GM19468 (cell line): ENCODE measurements around the gene DMXL1.
"Not testable (repeated sequence)": the region's sequence is repeated elsewhere in the genome, so short reads cannot be mapped to it uniquely, and the experiment has no call there.

ENCODE experiments used
- ATAC-seq: cut with Tn5 transposase; IDR thresholded peaks from one replicate; pipeline ENCODE4 v1.9.1; 2021; ENCODE audit warnings: mild to moderate bottlenecking, moderate library complexity, moderate number of reproducible peaks; ENCODE audit not compliant: unreplicated experiment; ENCODE audit errors: extremely low read depth

The DMXL1 gene

DNA sequence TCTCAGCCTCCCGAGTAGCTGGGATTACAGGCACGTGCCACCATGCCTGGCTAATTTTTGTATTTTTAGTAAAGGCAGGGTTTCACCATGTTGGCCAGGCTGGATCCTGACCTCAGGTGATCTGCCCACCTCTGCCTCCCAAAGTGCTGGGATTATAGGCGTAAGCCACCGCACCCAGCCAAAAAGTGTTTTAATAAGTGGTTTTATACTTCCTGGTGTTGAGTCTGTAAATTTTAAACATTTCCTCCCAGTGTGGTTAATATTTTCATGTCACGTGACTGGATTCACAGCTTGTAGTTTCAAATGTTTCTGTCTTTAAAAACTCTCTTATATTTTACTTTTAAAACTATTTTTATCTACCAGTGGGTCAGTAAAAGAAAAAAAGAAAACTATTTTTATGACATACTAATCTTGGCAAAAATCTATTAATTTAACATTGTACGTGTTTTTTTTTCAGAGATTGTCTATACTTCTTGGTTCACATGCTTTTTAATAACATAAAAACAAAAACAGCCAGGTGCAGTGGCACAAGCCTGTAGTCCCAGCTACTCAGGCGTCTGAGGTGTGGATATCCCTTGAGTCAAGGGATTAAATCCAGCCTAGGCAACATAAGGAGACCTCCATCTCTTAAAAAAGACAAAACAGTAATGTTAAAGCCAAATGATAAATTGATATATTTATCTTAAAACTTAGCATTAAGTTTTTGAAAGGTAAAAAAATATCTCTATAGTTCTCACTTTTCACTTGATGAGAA is 117.1 kb downstream of the DMXL1 start:
- no peak for ATAC-seq

DNA sequence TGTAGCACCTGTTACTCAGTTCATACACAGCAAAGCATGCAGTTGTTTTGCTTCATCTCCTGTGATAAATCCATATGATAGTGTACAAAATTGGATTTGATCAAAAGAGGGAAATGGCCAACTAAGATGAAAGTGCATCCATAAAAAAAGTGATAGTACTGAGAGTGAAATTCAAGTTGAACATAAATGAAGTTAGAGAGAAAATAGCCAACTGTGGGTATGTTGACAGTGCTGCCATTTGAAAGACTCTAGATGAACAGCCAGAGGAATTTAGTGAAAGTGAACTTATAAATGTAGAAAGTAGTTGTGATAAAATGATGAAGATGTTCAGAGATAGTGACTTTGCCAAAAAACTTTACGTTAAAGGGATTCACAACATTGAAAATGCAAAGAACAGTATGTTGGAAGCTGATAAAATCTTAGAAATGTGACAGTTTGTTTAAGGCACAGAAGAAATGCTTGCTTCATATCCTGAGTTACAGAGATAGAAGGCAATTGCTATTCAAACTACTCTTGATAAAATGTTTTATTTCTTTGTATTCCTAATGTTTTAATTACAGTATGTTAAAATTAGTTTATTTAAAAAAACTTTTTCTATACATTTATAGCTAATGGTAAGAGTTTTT is 119.7 kb downstream of the DMXL1 start:
- no peak for ATAC-seq

- no peak for ATAC-seq
Observed at GRCh38 chr5:119191944-119192343, 121.1 kb downstream of the DMXL1 start.

GRCh38 chr5:119200795-119201194 is 129.9 kb downstream of the DMXL1 start:
- no peak for ATAC-seq

GRCh38 chr5:119207105-119207504 is 136.2 kb downstream of the DMXL1 start:
- ATAC-seq: no peak

GRCh38 chr5:119212026-119212425 is 141.1 kb downstream of the DMXL1 start:
- ATAC-seq: no peak

GRCh38 chr5:119212676-119213075 is 141.8 kb downstream of the DMXL1 start:
- ATAC-seq: no peak

DNA sequence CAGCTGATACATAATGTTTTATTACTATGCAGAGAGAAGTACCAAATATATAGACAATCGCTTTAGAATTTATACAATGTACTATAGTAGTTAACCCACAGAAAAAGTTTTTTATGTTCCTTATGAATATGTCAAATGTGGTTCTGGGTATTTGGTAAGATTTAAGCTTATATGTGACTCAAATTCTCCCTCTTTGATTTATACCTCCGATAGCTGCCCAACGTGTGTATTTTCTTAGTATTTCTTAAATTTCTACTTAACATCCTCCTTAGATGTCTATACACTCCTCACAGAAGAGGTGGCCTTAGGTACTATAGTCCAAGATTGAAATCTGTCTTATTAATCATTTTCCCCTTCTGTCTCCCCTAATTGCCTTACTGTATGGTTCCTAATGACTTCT is 146.3 kb downstream of the DMXL1 start:
- ATAC-seq: no peak

GRCh38 chr5:119218830-119219782 is 148.2 kb downstream of the DMXL1 start:
- no peak for ATAC-seq

- ATAC-seq: peak; percentile 80
Observed at GRCh38 chr5:119220576-119221197, 149.8 kb downstream of the DMXL1 start.

DNA sequence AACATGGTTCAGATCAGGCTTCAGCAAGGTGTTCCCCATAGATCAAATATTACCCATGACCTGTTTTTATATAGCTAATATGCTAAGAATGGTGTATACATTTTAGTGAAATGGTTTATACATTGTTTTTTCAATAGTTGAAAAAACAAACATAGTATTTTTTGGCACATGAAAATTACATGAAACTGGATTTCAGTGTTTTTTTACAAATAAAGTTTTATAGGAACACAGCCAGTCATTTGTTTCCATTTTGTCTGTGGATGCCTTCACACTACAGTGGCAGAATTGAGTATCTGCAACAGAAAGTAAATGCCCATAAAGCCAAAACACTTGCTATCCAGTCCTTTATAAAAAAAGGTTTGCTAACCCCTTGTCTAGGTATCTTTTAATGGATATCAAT is 150.4 kb downstream of the DMXL1 start:
- ATAC-seq: no peak

GRCh38 chr5:119229950-119230349 is 159.1 kb downstream of the DMXL1 start:
- ATAC-seq: no peak

DNA sequence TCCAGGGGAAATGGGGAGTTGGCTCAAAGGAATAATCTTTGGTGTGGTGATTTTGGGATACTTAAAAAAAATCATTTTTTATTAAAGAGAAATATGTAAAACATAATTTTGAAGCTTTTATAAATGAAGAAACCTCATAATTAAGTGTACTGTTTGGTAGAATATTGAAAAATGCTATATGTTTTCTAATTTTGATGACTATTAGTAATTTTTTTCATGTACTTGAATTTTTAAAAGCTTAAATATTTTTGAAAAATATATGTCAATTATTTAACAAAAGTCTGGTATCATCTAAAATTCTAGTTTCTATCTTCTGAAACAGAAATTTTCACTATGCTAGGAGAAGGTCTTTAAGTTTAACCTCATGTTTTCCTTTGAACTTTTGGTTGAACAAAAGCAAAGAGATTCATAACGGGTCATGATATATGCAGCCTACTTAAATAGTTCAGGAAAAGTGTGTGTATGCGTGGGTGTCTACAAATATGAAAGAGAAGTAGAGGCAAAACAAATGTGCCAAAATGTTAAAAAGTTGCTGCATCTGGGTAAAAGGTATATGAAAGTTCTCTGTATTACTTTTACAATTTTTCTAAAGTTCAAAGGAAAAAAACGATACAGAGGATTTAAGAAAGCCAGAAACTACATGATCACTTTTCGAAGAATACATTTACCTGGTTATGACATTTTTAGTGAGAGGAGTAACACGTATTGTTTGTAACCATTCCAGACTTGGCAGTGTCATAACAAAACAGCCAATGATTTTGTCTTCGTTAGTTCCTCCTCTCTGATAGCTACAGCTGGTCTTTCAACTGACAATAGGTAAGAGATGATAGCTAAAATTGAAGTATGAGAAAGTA is 167.6 kb downstream of the DMXL1 start:
- no peak for ATAC-seq

- ATAC-seq: no peak
Observed at GRCh38 chr5:119239119-119239417, 168.2 kb downstream of the DMXL1 start.

DNA sequence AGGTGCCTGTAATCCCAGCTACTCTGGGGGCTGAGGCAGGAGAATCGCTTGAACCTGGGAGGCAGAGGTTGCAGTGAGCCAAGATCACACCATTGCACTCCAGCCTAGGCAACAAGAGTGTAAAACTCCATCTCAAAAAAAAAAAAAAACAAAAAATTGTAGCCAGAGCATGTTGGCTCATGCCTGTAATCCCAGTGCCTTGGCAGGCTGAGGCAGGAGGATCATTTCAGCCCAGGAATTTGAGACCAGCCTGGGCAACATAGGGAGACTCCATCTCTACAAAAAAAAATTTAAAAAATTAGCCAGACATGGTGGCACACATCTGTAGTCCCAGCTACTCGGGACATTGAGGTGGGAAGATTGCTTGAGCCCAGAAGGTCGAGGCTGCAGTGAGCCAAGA is 168.9 kb downstream of the DMXL1 start:
- not testable (repeated sequence) for ATAC-seq

DNA sequence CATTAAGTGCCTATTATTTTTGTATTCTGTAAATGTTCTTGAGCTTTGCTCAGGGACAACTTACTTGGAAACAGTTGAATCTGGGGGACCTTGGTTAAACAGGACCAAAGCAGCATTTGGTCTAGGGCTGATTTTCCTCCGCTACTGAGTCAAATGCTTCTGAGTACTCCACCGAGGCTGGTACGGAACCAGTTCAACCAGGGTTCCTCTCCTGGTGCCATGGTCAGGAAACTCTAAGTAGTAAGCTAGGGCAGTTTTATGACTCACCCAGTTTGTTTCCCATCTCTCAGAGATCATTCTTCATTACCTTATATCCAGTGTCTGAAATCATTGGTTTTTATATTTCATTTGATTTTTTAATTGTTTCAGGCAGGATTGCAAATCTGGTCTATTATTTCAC is 173.0 kb downstream of the DMXL1 start:
- no peak for ATAC-seq

GRCh38 chr5:119250946-119251901 is 180.3 kb downstream of the DMXL1 start:
- ATAC-seq: no peak

GRCh38 chr5:119255571-119256356 is 184.9 kb downstream of the DMXL1 start:
- ATAC-seq: no peak
